HL-60 (cell line): Measurements from ENCODE around the gene ZNF318.
A peak's percentile ranks its signal among the peaks of the same experiment; 100 is the strongest.

Experiments used
- DNase-seq, 2 experiments: peaks; one replicate each; pipeline ENCODE4 v3.0.0-alpha.2; 2010 to 2020; ENCODE audit warnings: low read depth in 1 of 2, low spot score in 1 of 2
- H3K27ac ChIP-seq: fragments of 250-450 bp; sonication (Bioruptor Pico); replicated peaks from 2 replicates; pipeline ENCODE4 v1.5.1; 2020; ENCODE audit warnings: mild to moderate bottlenecking, moderate library complexity
- H3K27me3 ChIP-seq: fragments of 250-450 bp; sonication (Bioruptor Pico); 2 replicates; pipeline ENCODE4 v1.5.1; 2021; ENCODE audit warnings: mild to moderate bottlenecking, moderate library complexity; ENCODE audit not compliant: insufficient read depth, poor library complexity, severe bottlenecking
- H3K4me3 ChIP-seq: replicated peaks from 2 replicates; pipeline ENCODE4 v1.5.1; 2011; ENCODE audit warnings: mild to moderate bottlenecking, control low read depth, low read length; ENCODE audit not compliant: insufficient read depth
- CTCF ChIP-seq: IDR thresholded peaks from one replicate; pipeline ENCODE4 v1.5.1; 2011; ENCODE audit warnings: low read length, control low read depth, inconsistent platforms; ENCODE audit not compliant: insufficient read depth
- GABPA ChIP-seq: IDR thresholded peaks from 2 replicates; pipeline ENCODE4 v1.6.1; 2012; ENCODE audit warnings: low read depth
- POLR2AphosphoS5 ChIP-seq: IDR thresholded peaks from 2 replicates; pipeline ENCODE4 v1.6.1; 2012; ENCODE audit warnings: low read depth
- SPI1 ChIP-seq: IDR thresholded peaks from 2 replicates; pipeline ENCODE4 v1.6.1; 2012; ENCODE audit warnings: low read depth, mild to moderate bottlenecking, borderline replicate concordance
- TF ChIP-seq, protein P1 (sequence below): IDR thresholded peaks from 2 replicates; pipeline ENCODE4 v1.6.1; 2012; ENCODE audit warnings: low read depth; ENCODE audit not compliant: insufficient replicate concordance

ZNF318 gene

GRCh38 chr6:43335469-43335868, 34.0 kb downstream of the ZNF318 start:
- Histone ChIP-seq H3K27me3 (no peaks in the 10 kb centered on the region), H3K27ac (no peak overlapping the region), H3K4me3 (no peak overlapping the region)
- no peak for DNase-seq
- no peak for TF ChIP-seq SPI1
- TF ChIP-seq CTCF: no peak

- peak in 1 of 2 experiments; percentile 27 for DNase-seq
- no peaks in the 10 kb centered on the region for H3K27me3 ChIP-seq
- no peak overlapping the region for H3K4me3 ChIP-seq
- H3K27ac ChIP-seq: no peak overlapping the region
- TF ChIP-seq SPI1 (0 out of 2 replicates have a peak, but pooled peaks have one; percentile 8), POLR2AphosphoS5 (no peak), CTCF (peak; percentile 13)
- TF ChIP-seq, protein P1, sequence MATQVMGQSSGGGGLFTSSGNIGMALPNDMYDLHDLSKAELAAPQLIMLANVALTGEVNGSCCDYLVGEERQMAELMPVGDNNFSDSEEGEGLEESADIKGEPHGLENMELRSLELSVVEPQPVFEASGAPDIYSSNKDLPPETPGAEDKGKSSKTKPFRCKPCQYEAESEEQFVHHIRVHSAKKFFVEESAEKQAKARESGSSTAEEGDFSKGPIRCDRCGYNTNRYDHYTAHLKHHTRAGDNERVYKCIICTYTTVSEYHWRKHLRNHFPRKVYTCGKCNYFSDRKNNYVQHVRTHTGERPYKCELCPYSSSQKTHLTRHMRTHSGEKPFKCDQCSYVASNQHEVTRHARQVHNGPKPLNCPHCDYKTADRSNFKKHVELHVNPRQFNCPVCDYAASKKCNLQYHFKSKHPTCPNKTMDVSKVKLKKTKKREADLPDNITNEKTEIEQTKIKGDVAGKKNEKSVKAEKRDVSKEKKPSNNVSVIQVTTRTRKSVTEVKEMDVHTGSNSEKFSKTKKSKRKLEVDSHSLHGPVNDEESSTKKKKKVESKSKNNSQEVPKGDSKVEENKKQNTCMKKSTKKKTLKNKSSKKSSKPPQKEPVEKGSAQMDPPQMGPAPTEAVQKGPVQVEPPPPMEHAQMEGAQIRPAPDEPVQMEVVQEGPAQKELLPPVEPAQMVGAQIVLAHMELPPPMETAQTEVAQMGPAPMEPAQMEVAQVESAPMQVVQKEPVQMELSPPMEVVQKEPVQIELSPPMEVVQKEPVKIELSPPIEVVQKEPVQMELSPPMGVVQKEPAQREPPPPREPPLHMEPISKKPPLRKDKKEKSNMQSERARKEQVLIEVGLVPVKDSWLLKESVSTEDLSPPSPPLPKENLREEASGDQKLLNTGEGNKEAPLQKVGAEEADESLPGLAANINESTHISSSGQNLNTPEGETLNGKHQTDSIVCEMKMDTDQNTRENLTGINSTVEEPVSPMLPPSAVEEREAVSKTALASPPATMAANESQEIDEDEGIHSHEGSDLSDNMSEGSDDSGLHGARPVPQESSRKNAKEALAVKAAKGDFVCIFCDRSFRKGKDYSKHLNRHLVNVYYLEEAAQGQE: no peak
Observed at GRCh38 chr6:43334466-43335095, 34.9 kb downstream of the ZNF318 start.

DNA sequence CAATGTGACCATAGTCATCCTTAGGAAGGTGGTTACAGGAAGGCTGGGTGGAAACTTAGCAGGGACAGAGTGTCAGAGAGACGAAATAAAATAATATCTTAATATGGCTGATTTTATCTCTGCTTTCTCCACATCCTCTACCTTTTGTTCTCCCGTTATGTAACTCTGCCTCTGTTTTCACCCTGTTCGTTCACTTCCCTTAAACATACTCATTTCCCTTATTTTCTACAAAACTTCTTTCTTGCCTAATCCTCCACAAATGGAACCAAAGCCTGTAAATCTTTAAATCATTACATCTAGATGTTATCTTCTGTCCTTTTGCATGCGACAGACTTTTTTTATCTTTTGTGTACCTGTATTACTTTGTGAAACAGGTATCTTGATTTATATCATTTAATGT, 37.6 kb downstream of the ZNF318 start:
- no peak overlapping the region for H3K4me3 ChIP-seq
- H3K27ac ChIP-seq: no peak overlapping the region
- TF ChIP-seq CTCF (no peak), SPI1 (peak; percentile 90)
- no peaks in the 10 kb centered on the region for H3K27me3 ChIP-seq
- DNase-seq: peak in 1 of 2 experiments; percentile 26

DNA sequence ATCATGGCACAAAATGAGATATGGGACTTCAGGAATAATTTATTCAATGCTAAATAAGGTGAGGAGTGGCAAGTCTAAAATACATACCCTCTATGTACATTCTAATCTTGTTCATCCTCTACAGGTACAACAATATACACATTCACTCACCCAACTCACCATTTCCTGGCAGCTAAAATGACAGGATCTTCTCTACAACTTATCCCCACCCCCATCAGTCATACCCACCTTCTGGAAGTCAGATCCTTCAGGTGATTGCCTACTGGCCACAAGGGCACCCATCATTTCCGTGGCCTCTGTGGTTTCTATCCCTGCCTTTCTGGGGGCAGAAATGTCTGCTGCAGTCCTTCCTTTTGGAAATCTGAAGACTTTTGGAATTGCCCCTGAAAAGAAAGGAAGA, 38.0 kb downstream of the ZNF318 start:
- no peaks in the 10 kb centered on the region for H3K27me3 ChIP-seq
- DNase-seq: no peak
- no peak overlapping the region for H3K27ac ChIP-seq
- TF ChIP-seq POLR2AphosphoS5: no peak
- no peak for TF ChIP-seq GABPA
- no peak overlapping the region for H3K4me3 ChIP-seq

GRCh38 chr6:43328528-43328927, 40.9 kb downstream of the ZNF318 start:
- H3K27ac ChIP-seq: no peak overlapping the region
- no peak overlapping the region for H3K4me3 ChIP-seq
- no peak for DNase-seq
- TF ChIP-seq SPI1 (no peak), CTCF (no peak), GABPA (no peak), POLR2AphosphoS5 (no peak)
- TF ChIP-seq, protein P1: no peak
- no peaks in the 10 kb centered on the region for H3K27me3 ChIP-seq
